ENCODE results near the gene POLDIP3. TPM values are rescaled to one million over a fixed set of nuclear protein-coding genes. Genes with fewer than 3 reads are reported as not detected.
"Not testable (repeated sequence)": the region's sequence is repeated elsewhere in the genome, so short reads cannot be mapped to it uniquely, and the experiment has no call there.

Gene POLDIP3
- total RNA-seq, 1 donor from 2014 or later: 35.2 TPM

- DNase-seq: no peak
- intact Hi-C loops (cut with micrococcal nuclease): no loop called here
- Histone ChIP-seq H3K36me3 (no peaks in the 10 kb centered on the region), H3K27me3 (ENCODE audit: low read depth) (peaks cover 7% of the 10 kb centered on the region), H3K9me3 (replicated peaks) (no peaks in the 10 kb centered on the region), H3K27ac (replicated peaks) (no peak overlapping the region), H3K4me3 (no peak overlapping the region), H3K4me1 (peaks cover 6% of the 10 kb centered on the region)
- no peak for TF ChIP-seq CTCF (IDR thresholded peaks at IDR 0.05; ENCODE audit: borderline replicate concordance)
Observed at GRCh38 chr22:42548597-42549330, 65.9 kb downstream of the POLDIP3 start.

GRCh38 chr22:42548126-42548525 lies 66.6 kb downstream of the POLDIP3 start:
- H3K27me3 ChIP-seq (ENCODE audit: low read depth); intact Hi-C loops (cut with micrococcal nuclease); H3K27ac ChIP-seq (replicated peaks); DNase-seq; H3K36me3 ChIP-seq; H3K9me3 ChIP-seq (replicated peaks); H3K4me1 ChIP-seq; H3K4me3 ChIP-seq: not testable (repeated sequence)

GRCh38 chr22:42547562-42547961 lies 67.1 kb downstream of the POLDIP3 start:
- H3K27ac ChIP-seq (replicated peaks): no peak overlapping the region
- no peaks in the 10 kb centered on the region for H3K36me3 ChIP-seq
- no peak overlapping the region for H3K4me3 ChIP-seq
- TF ChIP-seq CTCF (IDR thresholded peaks at IDR 0.05; ENCODE audit: borderline replicate concordance): no peak
- DNase-seq: no peak
- intact Hi-C loops (cut with micrococcal nuclease): no loop called here
- no peaks in the 10 kb centered on the region for H3K4me1 ChIP-seq
- no peaks in the 10 kb centered on the region for H3K9me3 ChIP-seq (replicated peaks)
- H3K27me3 ChIP-seq (ENCODE audit: low read depth): peaks cover 7% of the 10 kb centered on the region

GRCh38 chr22:42544686-42545085 lies 70.0 kb downstream of the POLDIP3 start:
- intact Hi-C loops (cut with micrococcal nuclease): no loop called here
- TF ChIP-seq CTCF (IDR thresholded peaks at IDR 0.05; ENCODE audit: borderline replicate concordance): no peak

GRCh38 chr22:42539236-42539771 lies 75.4 kb downstream of the POLDIP3 start:
- intact Hi-C loops (cut with micrococcal nuclease); H3K9me3 ChIP-seq (replicated peaks); DNase-seq; H3K27me3 ChIP-seq (ENCODE audit: low read depth); H3K36me3 ChIP-seq; H3K4me1 ChIP-seq; H3K4me3 ChIP-seq: not testable (repeated sequence)
- H3K27ac ChIP-seq (replicated peaks): peak overlapping the region; percentile 33

More at GRCh38 chr22:42544686-42545085, 70.0 kb downstream of the POLDIP3 start:
- no peak for DNase-seq
- no peaks in the 10 kb centered on the region for H3K9me3 ChIP-seq (replicated peaks)
- peaks cover 7% of the 10 kb centered on the region for H3K27me3 ChIP-seq (ENCODE audit: low read depth)
- H3K27ac ChIP-seq (replicated peaks): no peak overlapping the region
- H3K4me3 ChIP-seq: no peak overlapping the region
- no peaks in the 10 kb centered on the region for H3K4me1 ChIP-seq
- H3K36me3 ChIP-seq: no peaks in the 10 kb centered on the region

- H3K9me3 ChIP-seq (replicated peaks); H3K36me3 ChIP-seq; DNase-seq; H3K4me3 ChIP-seq; intact Hi-C loops (cut with micrococcal nuclease); H3K4me1 ChIP-seq; H3K27me3 ChIP-seq (ENCODE audit: low read depth): not testable (repeated sequence)
- peak overlapping the region; percentile 37 for H3K27ac ChIP-seq (replicated peaks)
Observed at GRCh38 chr22:42537199-42537831, 77.4 kb downstream of the POLDIP3 start.

- intact Hi-C loops (cut with micrococcal nuclease); H3K27ac ChIP-seq (replicated peaks); H3K4me3 ChIP-seq; H3K4me1 ChIP-seq; H3K27me3 ChIP-seq (ENCODE audit: low read depth); DNase-seq; H3K36me3 ChIP-seq; H3K9me3 ChIP-seq (replicated peaks): not testable (repeated sequence)
Observed at GRCh38 chr22:42536634-42537033, 78.0 kb downstream of the POLDIP3 start.

Measured in left ventricle myocardium inferior (tissue), 1 donor.